Neural progenitor cell (in vitro differentiated cells): ENCODE data around the gene ACO2. TPM values are rescaled to one million over a fixed set of nuclear protein-coding genes. Genes with fewer than 3 reads are reported as not detected.
A peak's percentile ranks its signal among the peaks of the same experiment; 100 is the strongest.

ENCODE experiments used
- DNase-seq: peaks from one replicate; pipeline ENCODE4 v3.0.0-alpha.2; 2016; ENCODE audit warnings: low spot score
- H2AFZ ChIP-seq: fragments of 200-600 bp; sonication (generic); replicated peaks from 2 replicates; pipeline ENCODE4 v1.6.1; 2016; ENCODE audit warnings: antibody characterized with exemption
- H3F3A ChIP-seq: fragments of 200-600 bp; sonication (generic); 2 replicates; pipeline ENCODE4 v1.6.1; 2016; ENCODE audit warnings: antibody characterized with exemption, low read depth
- H3K27ac ChIP-seq: fragments of 200-600 bp; sonication (generic); 2 replicates; pipeline ENCODE4 v1.5.1; 2016; ENCODE audit warnings: mild to moderate bottlenecking
- H3K27me3 ChIP-seq: fragments of 200-600 bp; sonication (generic); 2 replicates; pipeline ENCODE4 v1.6.1; 2016; ENCODE audit warnings: mild to moderate bottlenecking, moderate library complexity
- H3K36me3 ChIP-seq: fragments of 200-600 bp; sonication (generic); 2 replicates; pipeline ENCODE4 v1.5.1; 2016
- H3K4me1 ChIP-seq: fragments of 200-600 bp; sonication (generic); 2 replicates; pipeline ENCODE4 v1.6.1; 2016; ENCODE audit warnings: mixed run types
- H3K4me2 ChIP-seq: fragments of 200-600 bp; sonication (generic); 2 replicates; pipeline ENCODE4 v1.6.1; 2016
- H3K4me3 ChIP-seq: fragments of 200-600 bp; sonication (generic); 2 replicates; pipeline ENCODE4 v1.5.1; 2016
- H3K79me2 ChIP-seq: fragments of 200-600 bp; sonication (generic); 2 replicates; pipeline ENCODE4 v1.6.1; 2016; ENCODE audit warnings: low read depth
- H3K9ac ChIP-seq: fragments of 200-600 bp; sonication (generic); 2 replicates; pipeline ENCODE4 v1.6.1; 2016
- H3K9me3 ChIP-seq: fragments of 200-600 bp; sonication (generic); 2 replicates; pipeline ENCODE4 v1.5.1; 2016; ENCODE audit warnings: low read depth
- H4K20me1 ChIP-seq: fragments of 200-600 bp; sonication (generic); 2 replicates; pipeline ENCODE4 v1.6.1; 2016; ENCODE audit warnings: low read depth
- H3K27ac Mint-ChIP-seq: 3 replicates; pipeline ENCODE4 v1.8.0; 2021; ENCODE audit warnings: mixed read lengths
- H3K27me3 Mint-ChIP-seq: 2 replicates; pipeline ENCODE4 v1.8.0; 2022; ENCODE audit warnings: low read depth, mild to moderate bottlenecking, inconsistent platforms, moderate library complexity, mixed read lengths; ENCODE audit not compliant: insufficient read depth
- H3K36me3 Mint-ChIP-seq: 3 replicates; pipeline ENCODE4 v1.8.0; 2021; ENCODE audit warnings: mixed read lengths
- H3K4me1 Mint-ChIP-seq: 3 replicates; pipeline ENCODE4 v1.8.0; 2021; ENCODE audit warnings: mixed read lengths
- H3K4me3 Mint-ChIP-seq: 3 replicates; pipeline ENCODE4 v1.8.0; 2021; ENCODE audit warnings: mild to moderate bottlenecking, moderate library complexity, mixed read lengths
- H3K9me3 Mint-ChIP-seq: 3 replicates; pipeline ENCODE4 v1.8.0; 2020; ENCODE audit warnings: mixed read lengths
- CTCF ChIP-seq: fragments of 200-600 bp; sonication (generic); IDR thresholded peaks from 2 replicates; pipeline ENCODE4 v1.5.1; 2017; ENCODE audit warnings: antibody characterized with exemption, mild to moderate bottlenecking
- EZH2 ChIP-seq: fragments of 200-600 bp; sonication (generic); IDR thresholded peaks from 2 replicates; pipeline ENCODE4 v1.6.1; 2017; ENCODE audit warnings: antibody characterized with exemption, mild to moderate bottlenecking, moderate library complexity
- EZH2phosphoT487 ChIP-seq: fragments of 200-600 bp; sonication (generic); IDR thresholded peaks from 2 replicates; pipeline ENCODE4 v1.6.1; 2017; ENCODE audit warnings: antibody characterized with exemption
- total RNA-seq: library from RNA; depleted of rRNA; stranded (reverse); fragments of >200 nt; gene quantifications from 2 replicates; pipeline ENCODE4 v1.2.3, GENCODE V29; 2015; ENCODE audit warnings: low replicate concordance

Gene ACO2
- total RNA-seq, 1 donor from 2014 or later = 36.6 TPM

GRCh38 chr22:41541484-41541883 lies 72.6 kb downstream of the ACO2 start:
- no peak overlapping the region for H3K4me2 ChIP-seq
- H3K27me3 Mint-ChIP-seq = peaks cover 4% of the 10 kb centered on the region
- no peaks in the 10 kb centered on the region for H3K9me3 Mint-ChIP-seq
- H3K4me3 Mint-ChIP-seq = peak overlapping the region; percentile 3
- no peak overlapping the region for H3K9ac ChIP-seq
- peaks cover 42% of the 10 kb centered on the region for H3K79me2 ChIP-seq
- peaks cover 9% of the 10 kb centered on the region for H3K36me3 Mint-ChIP-seq
- H3K4me1 Mint-ChIP-seq = peaks cover 42% of the 10 kb centered on the region
- DNase-seq = no peak
- no peak overlapping the region for H3K4me3 ChIP-seq
- peaks cover 3% of the 10 kb centered on the region for H3F3A ChIP-seq
- TF ChIP-seq EZH2 (no peak), EZH2phosphoT487 (no peak), CTCF (no peak)
- H2AFZ ChIP-seq = no peak overlapping the region
- H3K27me3 ChIP-seq = no peaks in the 10 kb centered on the region
- H4K20me1 ChIP-seq = peaks cover 39% of the 10 kb centered on the region
- H3K36me3 ChIP-seq = no peaks in the 10 kb centered on the region
- no peaks in the 10 kb centered on the region for H3K9me3 ChIP-seq
- H3K27ac Mint-ChIP-seq = no peak overlapping the region
- no peak overlapping the region for H3K27ac ChIP-seq
- peaks cover 20% of the 10 kb centered on the region for H3K4me1 ChIP-seq

DNA sequence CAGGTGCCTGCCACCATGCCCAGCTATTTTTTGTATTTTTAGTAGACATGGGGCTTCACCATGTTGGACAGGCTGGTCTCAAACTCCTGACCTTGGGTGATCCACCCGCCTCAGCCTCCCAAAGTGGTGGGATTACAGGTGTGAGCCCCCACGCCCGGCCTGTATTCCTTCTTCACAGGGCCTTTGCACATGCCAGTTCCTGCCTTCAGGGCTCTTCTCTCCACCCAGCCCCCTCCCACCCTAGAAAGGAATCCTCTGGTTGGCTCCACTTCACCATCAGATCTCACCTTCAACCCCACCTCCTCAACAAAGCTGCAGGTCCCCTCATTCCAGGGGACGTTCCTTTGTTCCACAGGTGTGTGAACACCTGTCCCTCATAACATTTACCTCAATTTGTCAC lies 73.3 kb downstream of the ACO2 start:
- Histone ChIP-seq H3F3A (peaks cover 3% of the 10 kb centered on the region), H3K4me1 (peaks cover 20% of the 10 kb centered on the region), H3K79me2 (peaks cover 42% of the 10 kb centered on the region), H3K27ac (no peak overlapping the region), H3K4me2 (peak overlapping the region; percentile 77), H3K27me3 (no peaks in the 10 kb centered on the region), H3K4me3 (no peak overlapping the region), H3K36me3 (no peaks in the 10 kb centered on the region), H3K9me3 (no peaks in the 10 kb centered on the region), H4K20me1 (peaks cover 39% of the 10 kb centered on the region), H2AFZ (no peak overlapping the region), H3K9ac (no peak overlapping the region)
- DNase-seq = no peak
- Mint-ChIP-seq H3K9me3 (no peaks in the 10 kb centered on the region), H3K27ac (no peak overlapping the region), H3K27me3 (peaks cover 4% of the 10 kb centered on the region), H3K4me3 (peak overlapping the region; percentile 97), H3K4me1 (peaks cover 44% of the 10 kb centered on the region), H3K36me3 (peaks cover 9% of the 10 kb centered on the region)
- TF ChIP-seq CTCF (no peak), EZH2phosphoT487 (no peak), EZH2 (no peak)

DNA sequence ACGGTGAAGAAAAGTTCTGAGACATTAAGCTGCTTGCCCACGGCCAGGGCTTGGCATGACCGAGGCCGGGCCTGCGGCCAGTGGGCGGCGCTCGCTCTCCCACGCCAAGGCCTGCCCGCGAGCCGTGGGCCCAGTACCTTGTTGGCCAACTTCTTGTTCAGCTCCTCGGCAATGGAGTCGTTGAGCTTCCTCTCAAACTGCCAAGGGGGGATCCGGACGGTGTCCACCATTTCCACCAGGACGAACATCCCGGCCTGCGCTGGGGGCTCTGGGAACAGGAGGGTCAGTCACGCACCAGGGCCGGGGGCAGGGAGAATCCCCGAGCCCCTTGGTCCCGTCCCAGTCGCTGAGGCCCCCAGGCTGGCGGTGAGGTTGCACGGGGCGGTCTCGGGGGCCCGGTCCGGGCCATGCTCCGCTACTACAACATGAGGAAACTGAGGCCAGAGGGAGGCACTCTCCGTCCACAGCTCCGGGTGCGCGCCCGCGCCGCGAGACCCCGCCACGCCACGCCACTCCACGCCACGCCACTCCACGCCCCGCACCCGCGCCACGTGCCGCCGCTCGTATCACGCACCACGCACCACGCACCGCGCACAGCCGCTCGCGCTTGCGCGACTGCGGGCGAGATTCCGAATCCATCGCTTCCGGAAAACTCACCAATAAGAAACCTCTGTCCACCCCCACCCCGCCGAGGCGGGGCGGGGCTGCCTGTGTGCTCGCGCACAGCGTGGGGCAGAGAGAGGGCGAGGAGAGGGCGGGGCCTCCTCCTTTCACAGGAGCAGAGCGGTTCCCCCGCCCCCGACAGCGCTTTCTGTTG lies 75.1 kb downstream of the ACO2 start, which contains the start of gene POLR3H:
TSS of gene POLR3H (minus strand) at position 617 of the 817 bp plus-strand sequence. CDS start at position 248, 369 bp downstream.
- peaks cover 39% of the 10 kb centered on the region for H4K20me1 ChIP-seq
- H2AFZ ChIP-seq = peak within 1 kb of the TSS; percentile 64
- DNase-seq = peak; percentile 100
- peak within 1 kb of the TSS; percentile 81 for H3K27ac Mint-ChIP-seq
- peak within 1 kb of the TSS; percentile 6 for H3K9ac ChIP-seq
- H3K36me3 ChIP-seq = no peaks in the 10 kb centered on the region
- H3K4me1 Mint-ChIP-seq = peaks cover 45% of the 10 kb centered on the region
- H3K27me3 ChIP-seq = no peaks in the 10 kb centered on the region
- H3K4me3 Mint-ChIP-seq = peak within 1 kb of the TSS; percentile 97
- peaks cover 42% of the 10 kb centered on the region for H3K79me2 ChIP-seq
- H3K9me3 ChIP-seq = no peaks in the 10 kb centered on the region
- no peak within 1 kb of the TSS for H3K27ac ChIP-seq
- peaks cover 20% of the 10 kb centered on the region for H3K4me1 ChIP-seq
- peaks cover 9% of the 10 kb centered on the region for H3K36me3 Mint-ChIP-seq
- H3K27me3 Mint-ChIP-seq = peaks cover 4% of the 10 kb centered on the region
- no peaks in the 10 kb centered on the region for H3K9me3 Mint-ChIP-seq
- TF ChIP-seq CTCF = peak; percentile 63
- TF ChIP-seq EZH2phosphoT487 = no peak
- H3K4me3 ChIP-seq = peak within 1 kb of the TSS; percentile 59
- H3F3A ChIP-seq = peaks cover 3% of the 10 kb centered on the region
- peak within 1 kb of the TSS; percentile 77 for H3K4me2 ChIP-seq
